OCI-LY7 (cell line): ENCODE data around the gene KRCC1. TPM values are rescaled to one million over a fixed set of nuclear protein-coding genes. Genes with fewer than 3 reads are reported as not detected.

Experiments
- BruUV-seq: library from RNA; stranded (reverse); fragments of 400-500 nt; replicated peaks from 2 replicates; lab custom pipeline; 2021; lab: Mats Ljungman, UMichigan
- CTCF ChIA-PET: fragments of 300-600 bp; sonication (Branson Sonifier 250); formaldehyde crosslinking; loops from one replicate; lab custom pipeline; 2022; ENCODE audit warnings: antibody characterized with exemption; ENCODE audit not compliant: unreplicated experiment; lab: Charles Lee
- POLR2A ChIA-PET: fragments of 300-600 bp; sonication (Branson Sonifier 250); formaldehyde crosslinking; loops from one replicate; lab custom pipeline; 2022; ENCODE audit warnings: antibody characterized with exemption; lab: Charles Lee
- DNase-seq: peaks from one replicate; pipeline ENCODE4 v3.0.0-alpha.2; 2015; ENCODE audit warnings: low spot score
- H2AFZ ChIP-seq: fragments of 200-600 bp; sonication (generic), shearing (Covaris generic); 2 replicates; pipeline ENCODE4 v1.6.1; 2014; ENCODE audit warnings: mild to moderate bottlenecking, antibody characterized with exemption, low read length, moderate library complexity
- H3K27ac ChIP-seq: fragments of 200-600 bp; sonication (generic); 2 replicates; pipeline ENCODE4 v1.5.1; 2014; ENCODE audit warnings: mixed run types, low read depth, mild to moderate bottlenecking, moderate library complexity, low read length, inconsistent platforms; ENCODE audit not compliant: poor library complexity, severe bottlenecking
- H3K36me3 ChIP-seq: fragments of 200-600 bp; sonication (generic); 2 replicates; pipeline ENCODE4 v1.6.1; 2014; ENCODE audit warnings: mild to moderate bottlenecking, antibody characterized with exemption, low read length, moderate library complexity, mixed read lengths; ENCODE audit not compliant: insufficient read depth
- H3K4me1 ChIP-seq: fragments of 200-600 bp; sonication (generic); 2 replicates; pipeline ENCODE4 v1.5.1; 2014; ENCODE audit warnings: mild to moderate bottlenecking, low read length; ENCODE audit not compliant: insufficient read depth, poor library complexity, severe bottlenecking
- H3K4me2 ChIP-seq: fragments of 200-600 bp; sonication (generic); 2 replicates; pipeline ENCODE4 v1.6.1; 2014; ENCODE audit warnings: mild to moderate bottlenecking, low read length
- H3K4me3 ChIP-seq: fragments of 200-600 bp; sonication (generic); 2 replicates; pipeline ENCODE4 v1.5.1; 2014; ENCODE audit warnings: mild to moderate bottlenecking, low read depth, low read length; ENCODE audit not compliant: poor library complexity, severe bottlenecking
- H3K79me2 ChIP-seq: fragments of 200-600 bp; sonication (generic); 2 replicates; pipeline ENCODE4 v1.6.1; 2016; ENCODE audit warnings: low read depth, mild to moderate bottlenecking, low read length, moderate library complexity, mixed read lengths; ENCODE audit not compliant: insufficient read depth
- H3K9me2 ChIP-seq: fragments of 200-600 bp; sonication (generic); 2 replicates; pipeline ENCODE4 v1.6.1; 2016; ENCODE audit warnings: mild to moderate bottlenecking, low read length, mixed read lengths; ENCODE audit not compliant: insufficient read depth
- H3K9me3 ChIP-seq: fragments of 200-600 bp; sonication (generic); 2 replicates; pipeline ENCODE4 v1.6.1; 2014; ENCODE audit warnings: mild to moderate bottlenecking, mixed run types, low read length, mixed read lengths
- H4K20me1 ChIP-seq: fragments of 200-600 bp; sonication (generic); 2 replicates; pipeline ENCODE4 v1.6.1; 2014; ENCODE audit warnings: mild to moderate bottlenecking, antibody characterized with exemption, low read length, moderate library complexity, mixed read lengths; ENCODE audit not compliant: insufficient read depth
- CTCF ChIP-seq: fragments of 200-600 bp; sonication (generic); conservative IDR thresholded peaks from 2 replicates; pipeline ENCODE4 v1.5.1; 2014; ENCODE audit warnings: mild to moderate bottlenecking, antibody characterized with exemption, low read length, moderate library complexity, mixed read lengths
- EZH2phosphoT487 ChIP-seq: fragments of 200-600 bp; sonication (generic); IDR thresholded peaks from 2 replicates; pipeline ENCODE4 v1.6.1; 2018; ENCODE audit warnings: low read depth, borderline replicate concordance, mild to moderate bottlenecking, mixed run types, antibody characterized with exemption, low read length, moderate library complexity, mixed read lengths
- intact Hi-C: fragments of 100-400 bp; cut with micrococcal nuclease; formaldehyde crosslinking; loops from one replicate; pipeline ENCODE4 v1.10.0; 2022; ENCODE audit not compliant: unreplicated experiment
- total RNA-seq, 2 experiments: library from RNA; depleted of rRNA in 1 of 2; stranded (reverse); fragments of >200 nt in 1 of 2; shearing (Covaris generic) in 1 of 2; gene quantifications; 2 replicates each; pipeline ENCODE4 v1.2.3, GENCODE V29; 2014 to 2022

Gene KRCC1
- total RNA-seq, 2 experiments from 2014 or later: 18.7 to 31.7 TPM

- no peaks in the 10 kb centered on the region for H3K9me3 ChIP-seq
- H3K4me3 ChIP-seq: no peak overlapping the region
- ChIA-PET POLR2A (interaction anchor here (0.5 to 1.2 kb wide), 2 partner anchors 28 to 687 kb away, joined by 3 to 5 read pairs; no protein-coding TSS in a partner anchor), CTCF (no interaction called here)
- TF ChIP-seq CTCF: no peak
- TF ChIP-seq EZH2phosphoT487: no peak
- H3K4me2 ChIP-seq: no peak overlapping the region
- no peak overlapping the region for H3K27ac ChIP-seq
- no peak overlapping the region for H2AFZ ChIP-seq
- no peak for DNase-seq
- H4K20me1 ChIP-seq: no peaks in the 10 kb centered on the region
- H3K79me2 ChIP-seq: no peaks in the 10 kb centered on the region
- intact Hi-C loops: no loop called here
- H3K36me3 ChIP-seq: no peaks in the 10 kb centered on the region
- no TSS peak for BruUV-seq
- no peaks in the 10 kb centered on the region for H3K4me1 ChIP-seq
- no peaks in the 10 kb centered on the region for H3K9me2 ChIP-seq
Measured at GRCh38 chr2:88088999-88089398, 33.4 kb upstream of the KRCC1 start.

DNA sequence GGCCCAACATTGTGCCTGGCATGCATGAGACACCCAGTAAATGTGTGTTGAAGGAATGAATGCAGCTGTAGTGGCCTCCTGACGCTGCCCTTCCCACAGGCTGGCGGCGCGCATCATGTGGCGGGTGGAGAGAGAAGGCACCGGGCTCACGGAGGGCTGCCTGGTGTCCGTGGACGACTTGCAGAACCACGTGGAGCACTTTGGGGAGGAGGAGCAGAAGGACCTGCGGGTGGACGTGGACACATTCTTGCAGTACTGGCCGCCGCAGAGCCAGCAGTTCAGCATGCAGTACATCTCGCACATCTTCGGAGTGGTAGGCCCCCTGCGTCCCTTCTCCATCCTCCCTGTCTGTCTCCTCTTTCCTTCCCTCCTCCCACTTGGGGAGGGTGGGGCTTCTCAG, 32.2 kb upstream of the KRCC1 start:
- H3K36me3 ChIP-seq: no peaks in the 10 kb centered on the region
- H3K4me3 ChIP-seq: no peak overlapping the region
- intact Hi-C loops: no loop called here
- H3K27ac ChIP-seq: no peak overlapping the region
- BruUV-seq: no TSS peak
- H3K9me3 ChIP-seq: no peaks in the 10 kb centered on the region
- H4K20me1 ChIP-seq: no peaks in the 10 kb centered on the region
- DNase-seq: no peak
- no peak overlapping the region for H2AFZ ChIP-seq
- H3K4me1 ChIP-seq: no peaks in the 10 kb centered on the region
- POLR2A ChIA-PET: no interaction called here
- no peaks in the 10 kb centered on the region for H3K79me2 ChIP-seq
- CTCF ChIA-PET: no interaction called here
- no peaks in the 10 kb centered on the region for H3K9me2 ChIP-seq
- H3K4me2 ChIP-seq: no peak overlapping the region
- TF ChIP-seq EZH2phosphoT487 (no peak), CTCF (no peak)

- no TSS peak for BruUV-seq
- Histone ChIP-seq H3K4me3 (no peak overlapping the region), H3K79me2 (no peaks in the 10 kb centered on the region), H3K36me3 (no peaks in the 10 kb centered on the region), H3K4me2 (no peak overlapping the region), H3K9me2 (no peaks in the 10 kb centered on the region), H3K4me1 (no peaks in the 10 kb centered on the region), H2AFZ (no peak overlapping the region), H4K20me1 (no peaks in the 10 kb centered on the region), H3K9me3 (no peaks in the 10 kb centered on the region), H3K27ac (no peak overlapping the region)
- ChIA-PET CTCF (no interaction called here), POLR2A (no interaction called here)
- DNase-seq: no peak
- intact Hi-C loops: no loop called here
- TF ChIP-seq CTCF: no peak
- no peak for TF ChIP-seq EZH2phosphoT487
Measured at GRCh38 chr2:88087073-88087472, 31.5 kb upstream of the KRCC1 start.
